ENCODE measurements around the gene ZFAND2A. TPM values are rescaled to one million over a fixed set of nuclear protein-coding genes. Genes with fewer than 3 reads are reported as not detected.

The ZFAND2A gene
- polyA plus RNA-seq, 1 donor (not counting 4 experiments of a cell fraction or from before 2014, with no cell fraction given) = 25.5 TPM

- dilution Hi-C loops (cut with MboI; ENCODE audit: extremely low pct_ligation_motif_present, low sequenced_read_pairs) = no loop called here
- no peak overlapping the region for H3K27ac ChIP-seq (ENCODE audit: control insufficient read depth, insufficient read depth, low read length)
- FAIRE-seq = no peak
Observed at GRCh38 chr7:1103009-1103788, 56.8 kb downstream of the ZFAND2A start.

More at GRCh38 chr7:1103009-1103788, 56.8 kb downstream of the ZFAND2A start:
- Histone ChIP-seq H3K27me3 (ENCODE audit: control insufficient read depth, extremely low read depth, insufficient read depth, low read length) (no peaks in the 10 kb centered on the region), H3K9ac (ENCODE audit: control insufficient read depth, extremely low read depth, insufficient read depth, low read length) (no peak overlapping the region), H3K4me3 (ENCODE audit: control insufficient read depth in 2 of 3, extremely low read depth in 1 of 3, insufficient read depth in 2 of 3, low read depth in 1 of 3, low read length in 3 of 3) (no peak overlapping the region), H3K4me2 (ENCODE audit: control insufficient read depth, extremely low read depth, insufficient read depth, low read depth, low read length) (no peak overlapping the region), H2AFZ (ENCODE audit: control insufficient read depth, low read length) (no peak overlapping the region), H3K36me3 (ENCODE audit: control insufficient read depth in 2 of 2, extremely low read depth in 1 of 2, insufficient read depth in 2 of 2, low read length in 2 of 2) (peaks cover 3% of the 10 kb centered on the region in 2 experiments), H4K20me1 (ENCODE audit: control insufficient read depth, extremely low read depth, insufficient read depth, low read length) (peaks cover 5% of the 10 kb centered on the region), H3K4me1 (ENCODE audit: control insufficient read depth, extremely low read depth, insufficient read depth, low read length) (no peaks in the 10 kb centered on the region), H3K9me1 (ENCODE audit: control insufficient read depth, extremely low read depth, insufficient read depth, low read length) (no peaks in the 10 kb centered on the region), H3K9me3 (ENCODE audit: control insufficient read depth, low read depth, low read length) (no peaks in the 10 kb centered on the region), H3K79me2 (ENCODE audit: control insufficient read depth, insufficient read depth, low read length) (peaks cover 13% of the 10 kb centered on the region)
- DNase-seq (ENCODE audit: low read depth, low spot score) = no peak
- TF ChIP-seq EZH2 (IDR thresholded peaks at IDR 0.05; ENCODE audit: low read length) = no peak

Other genes with a start within 250 kb of the ZFAND2A start
- 4.3 to 6.2 TPM (median 5.5 TPM) in 3 replicates for gene ADAP1, start 205.5 kb downstream of the ZFAND2A start, polyA plus RNA-seq
- 4.7 to 6.3 TPM (median 6.2 TPM) in 3 replicates for gene COX19, start 184.6 kb downstream of the ZFAND2A start, polyA plus RNA-seq
- 0.05 to 0.58 TPM (median 0.09 TPM) in 3 replicates for gene CYP2W1, start 177.0 kb downstream of the ZFAND2A start, polyA plus RNA-seq
- gene GPR146, start 115.7 kb downstream of the ZFAND2A start, polyA plus RNA-seq = 0.13 to 0.24 TPM (median 0.15 TPM) in 3 replicates
- gene GPER1, start 72.1 kb downstream of the ZFAND2A start, polyA plus RNA-seq = 0.05 to 0.21 TPM (median 0.08 TPM) in 3 replicates
- gene UNCX, start 72.7 kb upstream of the ZFAND2A start, polyA plus RNA-seq = not detected in 3 replicates

Data from keratinocyte (primary cell).